SH-SY5Y (cell line): ENCODE data around the gene ATP6V1B1.

Experiments used
- GATA2 ChIP-seq: IDR thresholded peaks from 2 replicates; pipeline ENCODE4 v1.6.1; 2011; ENCODE audit warnings: mild to moderate bottlenecking, low read depth, low read length
- GATA3 ChIP-seq: IDR thresholded peaks from 2 replicates; pipeline ENCODE4 v1.6.1; 2011; ENCODE audit warnings: low read depth, mild to moderate bottlenecking, low read length, moderate library complexity

DNA sequence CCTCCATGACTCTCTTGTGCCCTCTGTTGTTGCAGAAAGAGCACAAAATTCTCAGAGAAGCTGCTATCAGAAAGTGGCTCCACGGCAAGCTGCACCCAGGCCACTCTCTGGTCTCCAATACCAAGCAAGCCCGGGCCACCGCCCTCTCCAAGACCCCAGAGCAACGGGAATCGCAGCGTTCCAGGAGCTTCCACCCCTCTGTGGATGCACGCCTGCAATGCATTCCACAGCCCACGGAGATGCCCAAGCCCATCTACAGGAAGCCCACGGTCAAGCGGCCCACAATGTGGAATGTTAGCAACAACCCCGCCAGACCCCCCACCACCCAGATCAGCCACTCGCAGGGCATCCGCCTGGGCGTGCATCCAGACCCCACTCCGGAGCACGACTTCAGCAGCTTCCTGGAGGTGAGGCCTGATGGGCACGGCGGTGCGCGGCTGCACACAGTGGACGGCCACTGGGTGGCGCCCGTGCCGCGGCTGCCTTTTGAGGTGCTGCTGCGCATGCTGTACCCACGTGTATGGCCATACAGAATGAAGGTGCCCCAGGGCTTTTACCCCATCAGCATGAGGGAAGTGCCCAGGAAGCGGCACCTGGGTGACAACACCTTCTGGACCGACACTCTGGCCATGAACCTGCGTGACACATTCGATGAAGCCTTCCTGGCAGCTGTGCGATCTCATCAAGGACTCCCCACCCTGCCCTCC is 49.0 kb downstream of the ATP6V1B1 start:
- no peak for TF ChIP-seq GATA3
- TF ChIP-seq GATA2 = no peak
